IMR-90 (cell line): ENCODE measurements around the gene KIF6. TPM values are rescaled to one million over a fixed set of nuclear protein-coding genes. Genes with fewer than 3 reads are reported as not detected.

Experiments
- ATAC-seq: fragments of 200-7000 bp; cut with Tn5 transposase; 2 replicates; pipeline ENCODE4 v1.9.1; 2020; ENCODE audit warnings: low read depth, mild to moderate bottlenecking, moderate library complexity
- BruUV-seq: library from RNA; stranded (reverse); fragments of 400-500 nt; replicated peaks from 2 replicates; lab custom pipeline; 2021; lab: Mats Ljungman, UMichigan
- CTCF ChIA-PET: fragments of 300-600 bp; formaldehyde crosslinking; extraction: SDS; loops from one replicate; lab custom pipeline; 2021; ENCODE audit warnings: antibody characterized with exemption; lab: Yijun Ruan, JAX
- POLR2A ChIA-PET: fragments of 300-600 bp; sonication (Branson Sonifier 250); formaldehyde crosslinking; loops from one replicate; lab custom pipeline; 2022; ENCODE audit warnings: antibody characterized with exemption; ENCODE audit not compliant: unreplicated experiment; lab: Charles Lee
- DNase-seq: peaks from one replicate; pipeline ENCODE4 v3.0.0; 2013
- H2AFZ ChIP-seq: replicated peaks from 2 replicates; pipeline ENCODE3; 2013; ENCODE audit warnings: low read length, mild to moderate bottlenecking; ENCODE audit not compliant: poor library complexity
- H2AK5ac ChIP-seq: 2 replicates; pipeline ENCODE4 v1.6.1; 2013; ENCODE audit warnings: low read depth, low read length, inconsistent platforms
- H2AK9ac ChIP-seq: replicated peaks from 2 replicates; pipeline ENCODE3; 2013; ENCODE audit warnings: mild to moderate bottlenecking, low read depth, low read length, moderate library complexity; ENCODE audit not compliant: poor library complexity
- H2BK120ac ChIP-seq: 2 replicates; pipeline ENCODE4 v1.6.1; 2013; ENCODE audit warnings: low read depth, low read length, inconsistent platforms
- H2BK15ac ChIP-seq: 3 replicates; pipeline ENCODE4 v1.6.1; 2013; ENCODE audit warnings: low read depth, low read length, inconsistent platforms
- H2BK20ac ChIP-seq: 2 replicates; pipeline ENCODE4 v1.6.1; 2013; ENCODE audit warnings: low read depth, mild to moderate bottlenecking, inconsistent platforms, low read length, moderate library complexity
- H2BK5ac ChIP-seq: 2 replicates; pipeline ENCODE4 v1.6.1; 2013; ENCODE audit warnings: mild to moderate bottlenecking, low read depth, low read length, inconsistent platforms; ENCODE audit not compliant: poor library complexity, severe bottlenecking
- H3K14ac ChIP-seq: replicated peaks from 2 replicates; pipeline ENCODE4 v1.6.1; 2013; ENCODE audit warnings: low read depth, low read length, inconsistent platforms
- H3K18ac ChIP-seq: 2 replicates; pipeline ENCODE4 v1.6.1; 2013; ENCODE audit warnings: low read depth, low read length, control low read depth
- H3K23ac ChIP-seq: 2 replicates; pipeline ENCODE4 v1.6.1; 2013; ENCODE audit warnings: low read depth, low read length, inconsistent platforms
- H3K27ac ChIP-seq: 2 replicates; pipeline ENCODE4 v1.5.1; 2013; ENCODE audit warnings: mild to moderate bottlenecking, control low read depth, low read length; ENCODE audit not compliant: insufficient read depth
- H3K27me3 ChIP-seq: 2 replicates; pipeline ENCODE4 v1.6.1; 2013; ENCODE audit warnings: low read length; ENCODE audit not compliant: control insufficient read depth, insufficient read depth
- H3K36me3 ChIP-seq: 2 replicates; pipeline ENCODE4 v1.6.1; 2013; ENCODE audit warnings: low read length, mixed read lengths; ENCODE audit not compliant: control insufficient read depth, insufficient read depth
- H3K4ac ChIP-seq: 2 replicates; pipeline ENCODE4 v1.6.1; 2013; ENCODE audit warnings: low read depth, low read length, inconsistent platforms
- H3K4me1 ChIP-seq: 2 replicates; pipeline ENCODE4 v1.6.1; 2013; ENCODE audit warnings: low read length, mixed read lengths; ENCODE audit not compliant: control insufficient read depth, insufficient read depth
- H3K4me2 ChIP-seq: 2 replicates; pipeline ENCODE4 v1.6.1; 2013; ENCODE audit warnings: low read depth, mild to moderate bottlenecking, control low read depth, low read length, moderate library complexity
- H3K4me3 ChIP-seq: 2 replicates; pipeline ENCODE4 v1.5.1; 2013; ENCODE audit warnings: low read depth, mild to moderate bottlenecking, control low read depth, low read length, moderate library complexity; ENCODE audit not compliant: insufficient read depth
- H3K56ac ChIP-seq: 2 replicates; pipeline ENCODE4 v1.6.1; 2013; ENCODE audit warnings: low read length, inconsistent platforms; ENCODE audit not compliant: insufficient read depth; ENCODE audit errors: extremely low read depth
- H3K79me1 ChIP-seq, 2 experiments: 2 replicates each; pipeline ENCODE4 v1.6.1; 2013; ENCODE audit warnings: low read length in 2 of 2, inconsistent platforms in 1 of 2, low read depth in 1 of 2
- H3K9ac ChIP-seq: 2 replicates; pipeline ENCODE4 v1.6.1; 2013; ENCODE audit warnings: low read depth, low read length, control low read depth
- H3K9me1 ChIP-seq: 2 replicates; pipeline ENCODE4 v1.6.1; 2013; ENCODE audit warnings: low read length, inconsistent platforms; ENCODE audit not compliant: insufficient read depth
- H3K9me3 ChIP-seq: 2 replicates; pipeline ENCODE4 v1.6.1; 2013; ENCODE audit warnings: low read length; ENCODE audit not compliant: control insufficient read depth, insufficient read depth
- H4K20me1 ChIP-seq: 2 replicates; pipeline ENCODE4 v1.6.1; 2013; ENCODE audit warnings: low read length, inconsistent platforms; ENCODE audit not compliant: insufficient read depth
- H4K5ac ChIP-seq: 2 replicates; pipeline ENCODE4 v1.6.1; 2013; ENCODE audit warnings: mild to moderate bottlenecking, low read depth, low read length, control low read depth
- H4K8ac ChIP-seq, 2 experiments: 2 replicates each; pipeline ENCODE4 v1.6.1; 2013; ENCODE audit warnings: low read depth in 2 of 2, low read length in 2 of 2, control low read depth in 1 of 2, inconsistent platforms in 1 of 2
- H4K91ac ChIP-seq: 2 replicates; pipeline ENCODE4 v1.6.1; 2013; ENCODE audit warnings: low read depth, low read length, inconsistent platforms; ENCODE audit not compliant: insufficient read depth
- BHLHE40 ChIP-seq: fragments of 150-350 bp; IDR thresholded peaks from 2 replicates; pipeline ENCODE4 v1.6.1; 2016; ENCODE audit warnings: mild to moderate bottlenecking, low read depth, low read length
- CEBPB ChIP-seq: IDR thresholded peaks from 2 replicates; pipeline ENCODE4 v1.6.1; 2012; ENCODE audit warnings: low read depth, low read length, improper control_type of control experiment
- CHD1 ChIP-seq: IDR thresholded peaks from 2 replicates; pipeline ENCODE4 v1.6.1; 2012; ENCODE audit warnings: low read depth, low read length, improper control_type of control experiment
- CTCF ChIP-seq: conservative IDR thresholded peaks from 2 replicates; pipeline ENCODE4 v1.5.1; 2012; ENCODE audit warnings: mild to moderate bottlenecking, low read depth, low read length, improper control_type of control experiment
- FOS ChIP-seq: fragments of 150-350 bp; IDR thresholded peaks from 2 replicates; pipeline ENCODE4 v1.6.1; 2016; ENCODE audit warnings: low read depth, low read length
- MAFK ChIP-seq: IDR thresholded peaks from 2 replicates; pipeline ENCODE4 v1.6.1; 2012; ENCODE audit warnings: low read depth, low read length, improper control_type of control experiment
- MAZ ChIP-seq: IDR thresholded peaks from 2 replicates; pipeline ENCODE4 v1.6.1; 2012; ENCODE audit warnings: low read depth, mild to moderate bottlenecking, low read length, improper control_type of control experiment, moderate library complexity, borderline replicate concordance
- MXI1 ChIP-seq: IDR thresholded peaks from 2 replicates; pipeline ENCODE4 v1.6.1; 2012; ENCODE audit warnings: low read depth, mild to moderate bottlenecking, low read length, moderate library complexity, borderline replicate concordance
- NFE2L2 ChIP-seq: fragments of 150-350 bp; IDR thresholded peaks from 2 replicates; pipeline ENCODE4 v1.6.1; 2016; ENCODE audit warnings: low read depth, mild to moderate bottlenecking, low read length
- POLR2A ChIP-seq: IDR thresholded peaks from 2 replicates; pipeline ENCODE4 v1.6.1; 2012; ENCODE audit warnings: mild to moderate bottlenecking, low read depth, low read length
- RAD21 ChIP-seq: IDR thresholded peaks from 2 replicates; pipeline ENCODE4 v1.6.1; 2012; ENCODE audit warnings: low read length, improper control_type of control experiment
- RCOR1 ChIP-seq: IDR thresholded peaks from 2 replicates; pipeline ENCODE4 v1.6.1; 2012; ENCODE audit warnings: mild to moderate bottlenecking, low read length, improper control_type of control experiment; ENCODE audit not compliant: insufficient replicate concordance
- RFX5 ChIP-seq: IDR thresholded peaks from 2 replicates; pipeline ENCODE4 v1.8.0; 2012; ENCODE audit warnings: low read depth, mild to moderate bottlenecking, low read length, moderate library complexity
- SMC3 ChIP-seq: fragments of 150-350 bp; IDR thresholded peaks from 2 replicates; pipeline ENCODE4 v1.6.1; 2016; ENCODE audit warnings: low read depth, mild to moderate bottlenecking, antibody characterized with exemption, low read length, moderate library complexity
- dilution Hi-C: fragments of 300-500 bp; cut with HindIII; formaldehyde crosslinking; loops from one replicate; pipeline ENCODE4 v1.14.3; 2018; ENCODE audit warnings: low sequenced_read_pairs; ENCODE audit not compliant: unreplicated experiment
- in situ Hi-C: fragments of 300-500 bp; cut with MboI; formaldehyde crosslinking; loops from 3 replicates; pipeline ENCODE4 v1.14.3; 2019; ENCODE audit warnings: low sequenced_read_pairs, inconsistent platforms, mixed read lengths
- intact Hi-C: fragments of 100-400 bp; cut with micrococcal nuclease; formaldehyde crosslinking; loops from 2 replicates; pipeline ENCODE4 v1.10.0; 2022
- polyA plus RNA-seq, 3 experiments: library from polyadenylated mRNA; depleted of rRNA; stranded (reverse); fragments of >200 nt; gene quantifications; 2 replicates each; pipeline ENCODE4 v1.2.3, GENCODE V29; 2012; ENCODE audit warnings: low replicate concordance in 1 of 3
- total RNA-seq: library from RNA; depleted of rRNA; stranded (reverse); fragments of >200 nt; gene quantifications from 2 replicates; pipeline ENCODE4 v1.2.3, GENCODE V29; 2012
- TF ChIP-seq, protein P1 (sequence below): fragments of 150-350 bp; IDR thresholded peaks from 2 replicates; pipeline ENCODE4 v1.6.1; 2017; ENCODE audit warnings: mild to moderate bottlenecking, antibody characterized with exemption, low read length, low read depth
- TF ChIP-seq, protein P2 (sequence below): fragments of 150-350 bp; IDR thresholded peaks from 2 replicates; pipeline ENCODE4 v1.6.1; 2016; ENCODE audit warnings: low read depth, mild to moderate bottlenecking, low read length, moderate library complexity, borderline replicate concordance

Gene KIF6
- total and polyA plus RNA-seq, 2 of the 4 experiments (the other 2 are of a cell fraction): under 0.01 to 0.10 TPM

GRCh38 chr6:39617026-39617425, 108.2 kb downstream of the KIF6 start:
- Histone ChIP-seq H3K9ac (no peak overlapping the region), H3K9me1 (no peaks in the 10 kb centered on the region), H2BK15ac (no peak overlapping the region), H2BK120ac (no peak overlapping the region), H2AK9ac (no peak overlapping the region), H4K91ac (no peak overlapping the region), H3K4me2 (no peak overlapping the region), H3K18ac (no peak overlapping the region), H3K4me3 (no peak overlapping the region), H2BK5ac (no peak overlapping the region), H3K27me3 (no peaks in the 10 kb centered on the region), H3K36me3 (no peaks in the 10 kb centered on the region), H4K8ac (no peak overlapping the region), H3K4me1 (no peaks in the 10 kb centered on the region), H3K27ac (no peak overlapping the region), H3K9me3 (no peaks in the 10 kb centered on the region), H3K79me1 (no peaks in the 10 kb centered on the region), H3K4ac (no peak overlapping the region), H2BK20ac (no peak overlapping the region), H3K56ac (no peak overlapping the region), H3K23ac (no peak overlapping the region), H2AFZ (no peak overlapping the region), H4K5ac (no peak overlapping the region), H3K14ac (no peak overlapping the region), H4K20me1 (no peaks in the 10 kb centered on the region), H2AK5ac (no peak overlapping the region)
- in situ Hi-C loops: no loop called here
- ChIA-PET CTCF (no interaction called here), POLR2A (no interaction called here)
- no TSS peak for BruUV-seq
- ATAC-seq (no peak), DNase-seq (no peak)
- dilution Hi-C loops: no loop called here
- TF ChIP-seq NFE2L2: no peak
- TF ChIP-seq MAFK: no peak
- TF ChIP-seq, protein P1, sequence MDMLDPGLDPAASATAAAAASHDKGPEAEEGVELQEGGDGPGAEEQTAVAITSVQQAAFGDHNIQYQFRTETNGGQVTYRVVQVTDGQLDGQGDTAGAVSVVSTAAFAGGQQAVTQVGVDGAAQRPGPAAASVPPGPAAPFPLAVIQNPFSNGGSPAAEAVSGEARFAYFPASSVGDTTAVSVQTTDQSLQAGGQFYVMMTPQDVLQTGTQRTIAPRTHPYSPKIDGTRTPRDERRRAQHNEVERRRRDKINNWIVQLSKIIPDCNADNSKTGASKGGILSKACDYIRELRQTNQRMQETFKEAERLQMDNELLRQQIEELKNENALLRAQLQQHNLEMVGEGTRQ: no peak
- TF ChIP-seq CEBPB: no peak
- TF ChIP-seq CTCF: no peak
- no peak for TF ChIP-seq RCOR1
- no peak for TF ChIP-seq RFX5
- TF ChIP-seq MAZ: no peak
- TF ChIP-seq BHLHE40: no peak
- TF ChIP-seq, protein P2, sequence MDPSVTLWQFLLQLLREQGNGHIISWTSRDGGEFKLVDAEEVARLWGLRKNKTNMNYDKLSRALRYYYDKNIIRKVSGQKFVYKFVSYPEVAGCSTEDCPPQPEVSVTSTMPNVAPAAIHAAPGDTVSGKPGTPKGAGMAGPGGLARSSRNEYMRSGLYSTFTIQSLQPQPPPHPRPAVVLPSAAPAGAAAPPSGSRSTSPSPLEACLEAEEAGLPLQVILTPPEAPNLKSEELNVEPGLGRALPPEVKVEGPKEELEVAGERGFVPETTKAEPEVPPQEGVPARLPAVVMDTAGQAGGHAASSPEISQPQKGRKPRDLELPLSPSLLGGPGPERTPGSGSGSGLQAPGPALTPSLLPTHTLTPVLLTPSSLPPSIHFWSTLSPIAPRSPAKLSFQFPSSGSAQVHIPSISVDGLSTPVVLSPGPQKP: no peak
- TF ChIP-seq SMC3: no peak
- no peak for TF ChIP-seq FOS
- no peak for TF ChIP-seq POLR2A
- TF ChIP-seq CHD1: no peak
- no peak for TF ChIP-seq MXI1
- TF ChIP-seq RAD21: no peak
- intact Hi-C loops: no loop called here
